Ishikawa (cell line): ENCODE results near the gene TMEM150B.

ENCODE experiments used
- CEBPB ChIP-seq: IDR thresholded peaks from 2 replicates; pipeline ENCODE4 v1.6.1; 2012
- CREB1 ChIP-seq: IDR thresholded peaks from 2 replicates; pipeline ENCODE4 v1.6.1; 2012; ENCODE audit warnings: low read depth
- EGR1 ChIP-seq: IDR thresholded peaks from 2 replicates; pipeline ENCODE4 v1.6.1; 2012
- EP300 ChIP-seq: IDR thresholded peaks from 2 replicates; pipeline ENCODE4 v1.6.1; 2012; ENCODE audit warnings: borderline replicate concordance
- FOXM1 ChIP-seq: IDR thresholded peaks from 2 replicates; pipeline ENCODE4 v1.6.1; 2012; ENCODE audit warnings: low read depth, borderline replicate concordance
- NFIC ChIP-seq: IDR thresholded peaks from 2 replicates; pipeline ENCODE4 v1.6.1; 2012
- RAD21 ChIP-seq: IDR thresholded peaks from 2 replicates; pipeline ENCODE4 v1.6.1; 2012; ENCODE audit warnings: low read depth
- TAF1 ChIP-seq: IDR thresholded peaks from 2 replicates; pipeline ENCODE4 v1.6.1; 2012; ENCODE audit warnings: low read depth, mild to moderate bottlenecking
- TCF12 ChIP-seq: IDR thresholded peaks from 2 replicates; pipeline ENCODE4 v1.6.1; 2012; ENCODE audit warnings: low read depth
- TEAD4 ChIP-seq: IDR thresholded peaks from 2 replicates; pipeline ENCODE4 v1.6.1; 2012
- YY1 ChIP-seq: IDR thresholded peaks from 2 replicates; pipeline ENCODE4 v1.6.1; 2012; ENCODE audit warnings: low read depth
- ZBTB7A ChIP-seq: IDR thresholded peaks from 2 replicates; pipeline ENCODE4 v1.6.1; 2012; ENCODE audit warnings: low read depth
- TF ChIP-seq, protein P1 (sequence below): IDR thresholded peaks from 2 replicates; pipeline ENCODE4 v1.6.1; 2012; ENCODE audit warnings: low read depth, mild to moderate bottlenecking
- TF ChIP-seq, protein P2 (sequence below): IDR thresholded peaks from 2 replicates; pipeline ENCODE4 v1.6.1; 2012
- TF ChIP-seq, protein P3 (sequence below): IDR thresholded peaks from 2 replicates; pipeline ENCODE4 v1.6.1; 2012

The TMEM150B gene

DNA sequence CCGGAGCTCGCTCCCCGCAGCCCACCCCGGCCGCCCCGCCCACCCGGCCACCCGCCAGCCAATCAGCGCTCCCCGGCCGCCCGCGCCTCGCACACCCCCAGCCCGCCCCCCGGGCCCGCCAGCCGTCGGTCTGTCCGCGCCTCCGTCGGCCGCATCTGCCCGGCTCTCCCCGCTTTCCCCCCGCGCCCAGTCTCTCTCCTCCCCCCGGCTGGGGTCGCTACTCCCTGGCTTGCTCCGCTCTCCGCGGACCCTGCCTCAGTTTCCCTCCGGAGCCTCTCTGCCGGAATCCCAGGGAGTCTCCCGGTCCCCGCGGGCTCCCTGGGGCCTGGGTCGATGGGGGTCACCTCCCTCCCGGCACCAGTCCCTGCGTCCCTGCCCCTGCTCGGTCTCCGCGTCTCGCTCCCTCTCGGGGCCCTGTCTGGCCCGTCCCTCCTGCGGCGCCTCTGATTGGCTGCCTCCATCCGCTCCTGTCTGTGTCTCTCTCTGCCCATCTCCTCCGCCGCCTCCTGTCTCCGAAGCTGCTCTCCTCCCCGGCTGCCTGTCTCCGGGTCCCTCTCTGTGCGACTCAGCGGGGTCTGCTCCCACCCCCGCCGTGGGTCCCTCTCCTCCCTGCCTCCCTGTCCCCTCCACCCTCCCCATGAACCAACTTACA is 44.6 kb upstream of the TMEM150B start:
- peak; percentile 71; the same call in 1 of the 2 replicates for TF ChIP-seq ZBTB7A
- TF ChIP-seq FOXM1: no peak

DNA sequence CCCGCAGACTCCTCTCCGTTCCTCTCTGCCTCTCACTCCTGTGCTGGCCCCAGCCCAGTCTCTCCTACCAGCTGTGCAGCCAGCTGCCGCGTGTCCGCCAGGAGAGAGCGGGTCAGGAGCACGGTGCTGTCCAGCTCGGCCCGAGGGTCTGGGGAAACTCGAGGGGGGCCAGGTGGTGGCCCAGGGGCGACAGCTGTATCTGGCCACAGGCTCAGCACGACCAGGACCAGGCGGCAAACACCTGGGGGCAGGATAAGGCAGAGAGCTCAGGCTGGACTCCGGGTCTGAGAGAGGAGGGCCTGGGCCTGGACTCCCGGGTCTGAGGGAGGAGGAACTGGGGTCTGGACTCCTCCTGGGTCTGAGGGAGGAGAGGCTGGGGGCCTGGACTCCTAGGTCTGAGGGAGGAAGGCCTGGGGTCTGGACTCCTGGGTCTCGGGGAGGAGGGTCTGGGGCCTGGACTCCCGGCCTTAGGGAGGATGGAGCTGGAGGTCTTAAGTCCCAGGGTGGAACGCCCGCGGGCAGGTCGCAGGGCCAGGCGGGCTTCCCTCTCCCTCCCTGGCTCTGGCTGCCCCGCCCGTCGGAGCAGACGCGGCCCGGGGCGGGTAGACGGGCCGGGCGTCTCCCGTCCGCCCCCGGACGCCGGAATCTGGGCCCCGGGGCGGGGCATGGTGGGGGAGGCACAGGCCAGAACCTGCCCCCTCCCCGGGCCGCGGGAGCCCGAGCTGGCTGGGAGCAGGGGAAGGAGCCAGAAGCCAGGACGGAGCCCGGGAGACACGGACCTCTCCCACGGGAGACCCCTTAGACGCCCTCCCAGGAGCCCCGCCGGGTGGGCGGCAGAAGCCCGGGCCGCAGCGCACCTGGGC is 43.8 kb upstream of the TMEM150B start:
- TF ChIP-seq EGR1 (peak; percentile 90), TAF1 (no peak)

DNA sequence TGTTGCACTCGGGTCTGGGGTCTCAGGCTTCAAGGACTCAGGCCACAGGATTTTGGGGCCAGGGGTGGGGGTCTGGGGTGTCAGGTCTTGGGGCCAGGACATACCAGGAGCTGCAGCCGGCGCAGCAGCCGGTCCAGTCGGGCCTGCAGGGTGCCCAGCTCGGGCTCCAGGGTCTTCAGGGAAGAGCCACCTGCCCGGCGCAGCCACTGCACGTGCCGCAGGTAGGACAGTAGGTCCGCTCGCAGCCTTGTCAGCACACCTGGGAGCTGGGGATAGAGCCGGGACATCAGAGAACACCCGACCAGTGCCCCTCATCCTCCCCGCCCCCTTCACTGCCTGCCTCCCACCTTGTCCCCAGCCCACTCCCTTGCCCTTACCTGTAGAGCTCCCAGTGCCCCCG is 43.0 kb upstream of the TMEM150B start:
- no peak for TF ChIP-seq RAD21
- no peak for TF ChIP-seq EGR1
- no peak for TF ChIP-seq CEBPB
- no peak for TF ChIP-seq YY1
- TF ChIP-seq ZBTB7A: no peak
- TF ChIP-seq, protein P1, sequence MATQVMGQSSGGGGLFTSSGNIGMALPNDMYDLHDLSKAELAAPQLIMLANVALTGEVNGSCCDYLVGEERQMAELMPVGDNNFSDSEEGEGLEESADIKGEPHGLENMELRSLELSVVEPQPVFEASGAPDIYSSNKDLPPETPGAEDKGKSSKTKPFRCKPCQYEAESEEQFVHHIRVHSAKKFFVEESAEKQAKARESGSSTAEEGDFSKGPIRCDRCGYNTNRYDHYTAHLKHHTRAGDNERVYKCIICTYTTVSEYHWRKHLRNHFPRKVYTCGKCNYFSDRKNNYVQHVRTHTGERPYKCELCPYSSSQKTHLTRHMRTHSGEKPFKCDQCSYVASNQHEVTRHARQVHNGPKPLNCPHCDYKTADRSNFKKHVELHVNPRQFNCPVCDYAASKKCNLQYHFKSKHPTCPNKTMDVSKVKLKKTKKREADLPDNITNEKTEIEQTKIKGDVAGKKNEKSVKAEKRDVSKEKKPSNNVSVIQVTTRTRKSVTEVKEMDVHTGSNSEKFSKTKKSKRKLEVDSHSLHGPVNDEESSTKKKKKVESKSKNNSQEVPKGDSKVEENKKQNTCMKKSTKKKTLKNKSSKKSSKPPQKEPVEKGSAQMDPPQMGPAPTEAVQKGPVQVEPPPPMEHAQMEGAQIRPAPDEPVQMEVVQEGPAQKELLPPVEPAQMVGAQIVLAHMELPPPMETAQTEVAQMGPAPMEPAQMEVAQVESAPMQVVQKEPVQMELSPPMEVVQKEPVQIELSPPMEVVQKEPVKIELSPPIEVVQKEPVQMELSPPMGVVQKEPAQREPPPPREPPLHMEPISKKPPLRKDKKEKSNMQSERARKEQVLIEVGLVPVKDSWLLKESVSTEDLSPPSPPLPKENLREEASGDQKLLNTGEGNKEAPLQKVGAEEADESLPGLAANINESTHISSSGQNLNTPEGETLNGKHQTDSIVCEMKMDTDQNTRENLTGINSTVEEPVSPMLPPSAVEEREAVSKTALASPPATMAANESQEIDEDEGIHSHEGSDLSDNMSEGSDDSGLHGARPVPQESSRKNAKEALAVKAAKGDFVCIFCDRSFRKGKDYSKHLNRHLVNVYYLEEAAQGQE: no peak
- no peak for TF ChIP-seq TEAD4
- no peak for TF ChIP-seq FOXM1
- TF ChIP-seq CREB1: no peak

DNA sequence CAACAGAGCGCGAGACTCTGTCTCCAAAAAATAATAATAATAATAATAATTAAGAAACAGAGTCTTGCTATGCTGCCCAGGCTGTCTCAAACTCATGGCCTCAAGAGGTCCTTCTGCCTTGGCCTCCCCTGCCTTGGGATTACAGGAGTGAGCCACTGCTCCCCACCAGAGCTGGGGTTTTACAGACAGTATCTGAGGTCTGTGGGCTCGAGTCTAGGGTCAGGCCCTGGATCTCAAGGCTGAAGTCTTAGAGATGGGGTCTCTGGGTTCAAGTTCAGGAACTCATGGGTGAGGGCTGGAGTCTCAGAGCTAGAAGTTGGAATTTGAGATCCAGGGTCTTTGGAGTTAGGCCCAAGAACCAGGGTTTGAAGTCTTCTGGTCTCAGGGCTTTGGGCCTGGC is 41.6 kb upstream of the TMEM150B start:
- TF ChIP-seq FOXM1: no peak
- TF ChIP-seq, protein P2, sequence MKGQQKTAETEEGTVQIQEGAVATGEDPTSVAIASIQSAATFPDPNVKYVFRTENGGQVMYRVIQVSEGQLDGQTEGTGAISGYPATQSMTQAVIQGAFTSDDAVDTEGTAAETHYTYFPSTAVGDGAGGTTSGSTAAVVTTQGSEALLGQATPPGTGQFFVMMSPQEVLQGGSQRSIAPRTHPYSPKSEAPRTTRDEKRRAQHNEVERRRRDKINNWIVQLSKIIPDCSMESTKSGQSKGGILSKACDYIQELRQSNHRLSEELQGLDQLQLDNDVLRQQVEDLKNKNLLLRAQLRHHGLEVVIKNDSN: no peak
- TF ChIP-seq, protein P3, sequence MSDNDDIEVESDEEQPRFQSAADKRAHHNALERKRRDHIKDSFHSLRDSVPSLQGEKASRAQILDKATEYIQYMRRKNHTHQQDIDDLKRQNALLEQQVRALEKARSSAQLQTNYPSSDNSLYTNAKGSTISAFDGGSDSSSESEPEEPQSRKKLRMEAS: no peak

DNA sequence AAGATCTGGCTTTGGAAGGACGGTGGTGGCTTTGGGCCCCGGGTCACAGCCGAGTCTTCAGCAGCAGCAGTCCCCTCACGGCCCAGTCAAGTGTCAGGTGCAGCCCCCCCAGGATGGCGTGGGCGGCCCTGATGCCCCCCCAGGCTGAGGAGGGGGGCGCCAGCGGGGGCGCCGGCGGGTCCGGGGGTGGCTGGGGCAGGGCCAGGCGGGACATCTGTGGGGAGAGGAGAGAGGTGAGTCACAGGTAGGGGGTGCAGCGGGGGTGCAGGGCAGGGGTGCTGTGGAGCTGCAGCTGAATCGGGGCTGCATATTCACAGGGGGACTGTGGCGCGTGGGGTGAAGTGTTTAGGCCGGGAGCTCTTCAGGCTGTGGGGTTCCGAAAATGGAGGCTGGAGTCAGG is 40.8 kb upstream of the TMEM150B start:
- TF ChIP-seq, protein P1: no peak
- TF ChIP-seq EP300 (no peak), YY1 (no peak), TAF1 (no peak), NFIC (no peak), TCF12 (no peak), TEAD4 (no peak), ZBTB7A (no peak), CREB1 (no peak), RAD21 (no peak), EGR1 (no peak), FOXM1 (no peak), CEBPB (no peak)
- TF ChIP-seq, protein P2: no peak
- TF ChIP-seq, protein P3: no peak

DNA sequence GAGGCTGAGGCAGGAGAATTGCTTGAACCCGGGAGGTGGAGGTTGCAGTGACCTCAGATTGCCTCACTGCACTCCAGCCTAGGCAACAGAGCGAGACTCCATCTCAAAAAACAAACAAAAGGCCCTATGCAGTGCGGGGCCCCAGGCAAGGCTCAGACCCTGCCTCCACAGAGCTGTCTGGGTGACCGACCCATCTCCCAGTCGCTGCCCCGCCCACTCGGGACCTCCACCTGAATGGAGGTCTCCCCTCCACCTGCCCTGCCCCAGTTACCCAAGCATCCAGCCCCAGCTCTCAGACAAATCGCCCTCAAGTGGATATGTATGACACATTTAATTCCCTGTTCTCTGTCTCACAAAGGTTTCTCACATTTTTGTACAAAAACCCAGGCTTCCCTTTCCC is 40.1 kb upstream of the TMEM150B start:
- no peak for TF ChIP-seq EGR1
- TF ChIP-seq TCF12: no peak
- TF ChIP-seq FOXM1: no peak
- no peak for TF ChIP-seq CEBPB
- TF ChIP-seq CREB1: no peak
- TF ChIP-seq, protein P2: no peak
- no peak for TF ChIP-seq YY1
- TF ChIP-seq TAF1: no peak
- TF ChIP-seq NFIC: no peak
- TF ChIP-seq EP300: no peak
